ENCODE data around the gene BSND.

Gene BSND

DNA sequence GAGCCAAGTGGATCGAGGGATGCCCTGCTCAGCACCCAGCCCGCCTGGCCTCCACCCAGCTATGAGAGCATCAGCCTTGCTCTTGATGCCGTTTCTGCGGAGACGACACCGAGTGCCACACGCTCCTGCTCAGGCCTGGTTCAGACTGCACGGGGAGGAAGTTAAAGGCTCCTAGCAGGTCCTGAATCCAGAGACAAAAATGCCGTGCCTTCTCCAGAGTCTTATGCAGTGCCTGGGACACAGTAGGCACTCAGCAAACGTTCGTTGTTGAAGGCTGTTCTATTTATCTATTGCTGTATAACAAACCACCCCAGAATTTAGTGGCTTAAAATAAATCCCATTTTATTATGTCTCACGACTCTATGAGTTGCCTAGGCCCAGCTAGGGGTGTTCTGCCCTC lies 6.8 kb upstream of the BSND start:
- no peaks in the 10 kb centered on the region for H3K36me3 ChIP-seq (ENCODE audit: insufficient read depth, low read length)
- H2AFZ ChIP-seq (ENCODE audit: low read length): no peak overlapping the region
- no peaks in the 10 kb centered on the region for H4K20me1 ChIP-seq (ENCODE audit: insufficient read depth, low read length)
- TF ChIP-seq, protein P1, sequence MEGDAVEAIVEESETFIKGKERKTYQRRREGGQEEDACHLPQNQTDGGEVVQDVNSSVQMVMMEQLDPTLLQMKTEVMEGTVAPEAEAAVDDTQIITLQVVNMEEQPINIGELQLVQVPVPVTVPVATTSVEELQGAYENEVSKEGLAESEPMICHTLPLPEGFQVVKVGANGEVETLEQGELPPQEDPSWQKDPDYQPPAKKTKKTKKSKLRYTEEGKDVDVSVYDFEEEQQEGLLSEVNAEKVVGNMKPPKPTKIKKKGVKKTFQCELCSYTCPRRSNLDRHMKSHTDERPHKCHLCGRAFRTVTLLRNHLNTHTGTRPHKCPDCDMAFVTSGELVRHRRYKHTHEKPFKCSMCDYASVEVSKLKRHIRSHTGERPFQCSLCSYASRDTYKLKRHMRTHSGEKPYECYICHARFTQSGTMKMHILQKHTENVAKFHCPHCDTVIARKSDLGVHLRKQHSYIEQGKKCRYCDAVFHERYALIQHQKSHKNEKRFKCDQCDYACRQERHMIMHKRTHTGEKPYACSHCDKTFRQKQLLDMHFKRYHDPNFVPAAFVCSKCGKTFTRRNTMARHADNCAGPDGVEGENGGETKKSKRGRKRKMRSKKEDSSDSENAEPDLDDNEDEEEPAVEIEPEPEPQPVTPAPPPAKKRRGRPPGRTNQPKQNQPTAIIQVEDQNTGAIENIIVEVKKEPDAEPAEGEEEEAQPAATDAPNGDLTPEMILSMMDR (IDR thresholded peaks at IDR 0.05; ENCODE audit: low read length): no peak
- no peak for TF ChIP-seq EZH2 (IDR thresholded peaks at IDR 0.05; ENCODE audit: borderline replicate concordance, low read length)
- no peaks in the 10 kb centered on the region for H3K27me3 ChIP-seq (ENCODE audit: insufficient read depth, low read length)
- no peaks in the 10 kb centered on the region for H3F3A ChIP-seq (ENCODE audit: insufficient read depth, low read length)
- H3K9me2 ChIP-seq (ENCODE audit: low read depth, low read length): no peaks in the 10 kb centered on the region
- no peaks in the 10 kb centered on the region for H3K9me3 ChIP-seq (ENCODE audit: low read length)
- H3K9ac ChIP-seq (ENCODE audit: low read length): no peak overlapping the region
- H3K4me1 ChIP-seq (ENCODE audit: insufficient read depth, low read length, severe bottlenecking): peaks cover 4% of the 10 kb centered on the region
- no peak overlapping the region for H3K4me3 ChIP-seq (ENCODE audit: low read depth, low read length, poor library complexity, severe bottlenecking)
- H3K27ac ChIP-seq (ENCODE audit: low read depth, low read length, poor library complexity, severe bottlenecking): no peak overlapping the region
- H3K79me2 ChIP-seq (ENCODE audit: insufficient read depth, low read length): no peaks in the 10 kb centered on the region
- H3K4me2 ChIP-seq (ENCODE audit: low read length): no peak overlapping the region

DNA sequence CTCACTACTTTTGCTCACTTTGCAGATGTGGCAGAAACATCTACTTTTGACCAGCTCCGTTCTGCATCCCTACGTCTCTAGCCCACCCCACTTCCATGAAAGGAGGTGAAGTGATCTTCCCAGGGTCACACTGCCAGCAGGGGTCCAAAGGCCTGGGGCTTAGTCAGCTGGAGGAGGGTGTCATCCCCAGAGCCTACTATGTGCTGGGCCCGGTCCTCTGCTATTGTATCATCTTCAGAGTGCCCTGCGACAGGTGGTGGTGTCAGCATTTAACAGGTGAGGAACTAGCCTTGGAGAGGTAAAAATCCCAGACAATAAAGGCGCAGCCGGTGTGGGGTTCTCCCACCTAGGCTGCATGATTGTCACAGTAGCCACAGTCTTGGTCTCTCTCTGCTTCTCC lies 5.6 kb upstream of the BSND start:
- Histone ChIP-seq H3K4me2 (ENCODE audit: low read length) (no peak overlapping the region), H3K27ac (ENCODE audit: low read depth, low read length, poor library complexity, severe bottlenecking) (no peak overlapping the region), H3K36me3 (ENCODE audit: insufficient read depth, low read length) (no peaks in the 10 kb centered on the region), H3K9me2 (ENCODE audit: low read depth, low read length) (no peaks in the 10 kb centered on the region), H3F3A (ENCODE audit: insufficient read depth, low read length) (no peaks in the 10 kb centered on the region), H4K20me1 (ENCODE audit: insufficient read depth, low read length) (no peaks in the 10 kb centered on the region), H3K27me3 (ENCODE audit: insufficient read depth, low read length) (no peaks in the 10 kb centered on the region), H3K79me2 (ENCODE audit: insufficient read depth, low read length) (no peaks in the 10 kb centered on the region), H3K4me3 (ENCODE audit: low read depth, low read length, poor library complexity, severe bottlenecking) (no peak overlapping the region), H3K4me1 (ENCODE audit: insufficient read depth, low read length, severe bottlenecking) (peaks cover 4% of the 10 kb centered on the region), H3K9ac (ENCODE audit: low read length) (no peak overlapping the region), H3K9me3 (ENCODE audit: low read length) (no peaks in the 10 kb centered on the region), H2AFZ (ENCODE audit: low read length) (no peak overlapping the region)
- TF ChIP-seq, protein P1 (IDR thresholded peaks at IDR 0.05; ENCODE audit: low read length): no peak
- no peak for TF ChIP-seq EZH2 (IDR thresholded peaks at IDR 0.05; ENCODE audit: borderline replicate concordance, low read length)

DNA sequence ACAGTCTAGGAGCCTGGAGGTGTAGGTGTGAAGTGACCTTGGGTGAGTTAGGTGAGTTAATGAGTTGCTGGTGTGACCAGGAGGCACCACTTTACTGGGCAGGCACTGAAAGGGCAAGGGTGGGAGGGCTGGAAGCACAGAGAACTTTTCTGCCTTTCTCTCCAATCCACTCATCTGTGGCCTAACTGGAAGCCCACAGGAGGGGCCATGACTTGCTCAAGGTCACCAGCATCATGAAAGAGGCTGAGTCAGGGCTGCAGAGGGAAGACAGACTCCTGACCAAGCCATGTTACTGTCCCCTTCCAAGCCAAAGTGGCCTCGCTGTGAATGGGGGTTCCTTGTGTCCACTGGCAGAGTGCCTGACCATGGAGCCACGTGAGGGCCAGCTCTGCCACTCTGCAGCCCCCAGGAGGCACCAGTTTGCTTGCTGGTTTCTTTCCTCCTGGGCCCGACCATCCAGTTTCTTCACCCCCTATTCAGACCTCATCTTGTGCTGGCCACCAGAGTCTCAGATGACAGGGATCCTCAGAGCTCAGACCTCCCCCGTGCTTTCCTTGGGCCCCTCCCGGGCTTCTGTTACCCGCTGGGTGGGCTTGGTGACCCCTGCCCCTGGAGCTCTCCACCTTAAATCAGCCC lies 4.3 kb upstream of the BSND start:
- Histone ChIP-seq H3K9me3 (ENCODE audit: low read length) (no peaks in the 10 kb centered on the region), H3K9ac (ENCODE audit: low read length) (no peak overlapping the region), H2AFZ (ENCODE audit: low read length) (no peak overlapping the region), H3K27me3 (ENCODE audit: insufficient read depth, low read length) (no peaks in the 10 kb centered on the region), H3K27ac (ENCODE audit: low read depth, low read length, poor library complexity, severe bottlenecking) (no peak overlapping the region), H4K20me1 (ENCODE audit: insufficient read depth, low read length) (no peaks in the 10 kb centered on the region), H3K4me1 (ENCODE audit: insufficient read depth, low read length, severe bottlenecking) (peaks cover 11% of the 10 kb centered on the region), H3F3A (ENCODE audit: insufficient read depth, low read length) (no peaks in the 10 kb centered on the region), H3K9me2 (ENCODE audit: low read depth, low read length) (no peaks in the 10 kb centered on the region), H3K4me2 (ENCODE audit: low read length) (no peak overlapping the region), H3K79me2 (ENCODE audit: insufficient read depth, low read length) (no peaks in the 10 kb centered on the region), H3K4me3 (ENCODE audit: low read depth, low read length, poor library complexity, severe bottlenecking) (no peak overlapping the region), H3K36me3 (ENCODE audit: insufficient read depth, low read length) (no peaks in the 10 kb centered on the region)
- no peak for TF ChIP-seq EZH2 (IDR thresholded peaks at IDR 0.05; ENCODE audit: borderline replicate concordance, low read length)
- TF ChIP-seq, protein P1 (IDR thresholded peaks at IDR 0.05; ENCODE audit: low read length): no peak
